Activated CD4-positive, alpha-beta T cell treated with anti-CD3 and anti-CD28 coated beads, Interleukin-2, amount 50 U/mL, for 16 hours (primary cell): ENCODE results near the gene S100A16.
"Not testable (repeated sequence)": the region's sequence is repeated elsewhere in the genome, so short reads cannot be mapped to it uniquely, and the experiment has no call there.

Experiments
- DNase-seq: peaks from one replicate; pipeline ENCODE4 v3.0.0-alpha.2; 2020

The S100A16 gene

GRCh38 chr1:153582836-153583235 is 30.1 kb downstream of the S100A16 start:
- DNase-seq = not testable (repeated sequence)

GRCh38 chr1:153578936-153579335 is 34.0 kb downstream of the S100A16 start:
- DNase-seq = no peak

GRCh38 chr1:153578490-153578889 is 34.4 kb downstream of the S100A16 start:
- no peak for DNase-seq

- DNase-seq = no peak
These were observed 35.3 kb downstream of the S100A16 start for GRCh38 chr1:153577624-153578051.

- no peak for DNase-seq
These were observed 35.8 kb downstream of the S100A16 start for GRCh38 chr1:153577138-153577537.

- not testable (repeated sequence) for DNase-seq
These were observed 37.4 kb downstream of the S100A16 start for GRCh38 chr1:153575497-153575896.

- DNase-seq = not testable (repeated sequence)
These were observed 37.9 kb downstream of the S100A16 start for GRCh38 chr1:153575081-153575491.

GRCh38 chr1:153573351-153573750 is 39.6 kb downstream of the S100A16 start:
- no peak for DNase-seq

GRCh38 chr1:153572569-153573015 is 40.3 kb downstream of the S100A16 start:
- DNase-seq = peak; percentile 78

- no peak for DNase-seq
These were observed 41.2 kb downstream of the S100A16 start for GRCh38 chr1:153571706-153572105.

GRCh38 chr1:153570874-153571273 is 42.1 kb downstream of the S100A16 start:
- DNase-seq = no peak

GRCh38 chr1:153569465-153569864 is 43.5 kb downstream of the S100A16 start:
- DNase-seq = no peak

GRCh38 chr1:153568367-153569099 is 44.4 kb downstream of the S100A16 start:
- peak; percentile 89 for DNase-seq

- DNase-seq = peak; percentile 54
These were observed 45.1 kb downstream of the S100A16 start for GRCh38 chr1:153567621-153568366.

- peak; percentile 95 for DNase-seq
These were observed 46.2 kb downstream of the S100A16 start for GRCh38 chr1:153566414-153567371.

- DNase-seq = peak; percentile 45
These were observed 47.2 kb downstream of the S100A16 start, which contains the start of gene S100A2 for GRCh38 chr1:153565529-153566374. S100A2 (minus strand) TSS chr1:153565844; CDS start chr1:153563877, 1,967 bp downstream.

GRCh38 chr1:153563991-153564390 is 48.9 kb downstream of the S100A16 start:
- DNase-seq = no peak

GRCh38 chr1:153563483-153563901 is 49.4 kb downstream of the S100A16 start:
- DNase-seq = no peak

- DNase-seq = not testable (repeated sequence)
These were observed 50.9 kb downstream of the S100A16 start for GRCh38 chr1:153562021-153562420.

GRCh38 chr1:153561466-153561985 is 51.4 kb downstream of the S100A16 start:
- DNase-seq = no peak

- no peak for DNase-seq
These were observed 52.0 kb downstream of the S100A16 start for GRCh38 chr1:153560771-153561465.
